GM21390 (cell line): ENCODE measurements around the gene CTSD.
"Not testable (repeated sequence)": the region's sequence is repeated elsewhere in the genome, so short reads cannot be mapped to it uniquely, and the experiment has no call there.

Experiments used
- ATAC-seq: cut with Tn5 transposase; IDR thresholded peaks from one replicate; pipeline ENCODE4 v1.9.1; 2021; ENCODE audit not compliant: unreplicated experiment

CTSD gene

GRCh38 chr11:1763796-1764661 is at the start of gene CTSD:
TSS of gene CTSD (minus strand) at chr11:1763927. CDS start at chr11:1763859, 68 bp downstream.
- peak; percentile 58 for ATAC-seq

GRCh38 chr11:1813356-1813755 is 49.6 kb upstream of the CTSD start:
- not testable (repeated sequence) for ATAC-seq

GRCh38 chr11:1812801-1813200 is 49.1 kb upstream of the CTSD start:
- no peak for ATAC-seq

- ATAC-seq = no peak
Measured at GRCh38 chr11:1812274-1812673, 48.5 kb upstream of the CTSD start.

- no peak for ATAC-seq
Measured at GRCh38 chr11:1810761-1811160, 47.0 kb upstream of the CTSD start.

GRCh38 chr11:1807264-1807995 is 43.7 kb upstream of the CTSD start:
- ATAC-seq = no peak

GRCh38 chr11:1805525-1805924 is 41.8 kb upstream of the CTSD start:
- ATAC-seq = no peak

- not testable (repeated sequence) for ATAC-seq
Measured at GRCh38 chr11:1803835-1804519, 40.2 kb upstream of the CTSD start.

- ATAC-seq = no peak
Measured at GRCh38 chr11:1803246-1803645, 39.5 kb upstream of the CTSD start.

GRCh38 chr11:1797391-1798125 is 33.8 kb upstream of the CTSD start:
- ATAC-seq = no peak

GRCh38 chr11:1796413-1797011 is 32.8 kb upstream of the CTSD start:
- ATAC-seq = no peak

- no peak for ATAC-seq
Measured at GRCh38 chr11:1793081-1793480, 29.4 kb upstream of the CTSD start.

- no peak for ATAC-seq
Measured at GRCh38 chr11:1792461-1792860, 28.7 kb upstream of the CTSD start.

GRCh38 chr11:1791912-1792311 is 28.2 kb upstream of the CTSD start:
- ATAC-seq = no peak

GRCh38 chr11:1786466-1786865 is 22.7 kb upstream of the CTSD start:
- ATAC-seq = no peak

- ATAC-seq = no peak
Measured at GRCh38 chr11:1785749-1786413, 22.2 kb upstream of the CTSD start.

GRCh38 chr11:1784761-1785650 is 21.3 kb upstream of the CTSD start:
- no peak for ATAC-seq

GRCh38 chr11:1783725-1784529 is 20.2 kb upstream of the CTSD start:
- no peak for ATAC-seq
